Measurements from ENCODE around the gene SPDEF.

- no peak for TF ChIP-seq YY1 (IDR thresholded peaks at IDR 0.05; ENCODE audit: low read depth)
- no peak for TF ChIP-seq MAX (IDR thresholded peaks at IDR 0.05)
- no peak for TF ChIP-seq TEAD4 (IDR thresholded peaks at IDR 0.05)
These were observed 42.6 kb upstream of the SPDEF start for GRCh38 chr6:34598712-34599111.
